Measurements from ENCODE around the gene CBX3. TPM values are rescaled to one million over a fixed set of nuclear protein-coding genes. Genes with fewer than 3 reads are reported as not detected.

CBX3 gene
- total and polyA plus RNA-seq, 4 donors: 26.9 to 53.3 (median 33.0) TPM

DNA sequence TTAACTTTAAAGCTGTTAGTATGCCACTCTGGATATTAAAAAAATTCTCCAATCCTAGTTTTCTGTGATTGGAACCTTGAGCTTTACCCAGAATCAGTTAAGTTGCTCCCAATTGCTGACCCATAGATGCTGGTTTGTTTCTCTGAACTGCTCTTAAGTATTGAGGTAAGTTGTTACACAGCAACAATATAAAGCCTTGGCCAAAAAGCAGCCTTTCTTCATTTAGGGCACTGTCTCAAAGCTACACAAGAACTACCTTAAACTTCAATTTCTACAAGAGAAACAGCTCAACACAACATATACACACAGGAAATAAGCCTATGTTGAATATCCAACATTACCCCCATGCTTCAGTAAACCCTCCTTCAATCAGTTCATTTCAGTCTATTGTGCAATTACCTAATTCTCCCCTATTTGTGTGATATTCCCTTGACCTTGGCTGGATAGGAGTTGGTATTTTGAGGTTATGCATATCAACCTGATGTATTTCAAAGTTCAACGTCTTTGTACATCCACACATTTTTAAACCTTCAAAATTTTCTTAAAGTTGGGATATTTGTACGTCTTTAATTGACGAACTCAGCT, 12.5 kb upstream of the CBX3 start:
- Histone ChIP-seq H3K36me3 (ENCODE audit: control insufficient read depth in 4 of 4, insufficient read depth in 3 of 4, low read depth in 1 of 4, low read length in 3 of 4) (peaks cover 7 to 60% (median 55%) of the 10 kb centered on the region in 4 donors), H3K4me1 (ENCODE audit: control insufficient read depth in 4 of 4, insufficient read depth in 4 of 4, low read length in 3 of 4) (peaks cover 6 to 31% (median 10%) of the 10 kb centered on the region in 4 donors), H3K9me3 (ENCODE audit: control insufficient read depth in 4 of 4, low read length in 3 of 4) (no peaks in the 10 kb centered on the region), H3K9ac (ENCODE audit: low read depth in 1 of 2, low read length in 2 of 2) (no peak overlapping the region), H3K27me3 (ENCODE audit: control insufficient read depth in 4 of 4, insufficient read depth in 4 of 4, low read length in 3 of 4) (no peaks in the 10 kb centered on the region), H3K27ac (ENCODE audit: low read depth in 1 of 2, low read length in 2 of 2) (no peak overlapping the region), H3K4me3 (ENCODE audit: low read depth in 1 of 3, low read length in 3 of 3) (no peak overlapping the region)
- TF ChIP-seq RXRA (IDR thresholded peaks at IDR 0.05): no peak
- TF ChIP-seq HNF4G (IDR thresholded peaks at IDR 0.05): no peak
- TF ChIP-seq FOXA2 (IDR thresholded peaks at IDR 0.05): no peak
- TF ChIP-seq, protein P1, sequence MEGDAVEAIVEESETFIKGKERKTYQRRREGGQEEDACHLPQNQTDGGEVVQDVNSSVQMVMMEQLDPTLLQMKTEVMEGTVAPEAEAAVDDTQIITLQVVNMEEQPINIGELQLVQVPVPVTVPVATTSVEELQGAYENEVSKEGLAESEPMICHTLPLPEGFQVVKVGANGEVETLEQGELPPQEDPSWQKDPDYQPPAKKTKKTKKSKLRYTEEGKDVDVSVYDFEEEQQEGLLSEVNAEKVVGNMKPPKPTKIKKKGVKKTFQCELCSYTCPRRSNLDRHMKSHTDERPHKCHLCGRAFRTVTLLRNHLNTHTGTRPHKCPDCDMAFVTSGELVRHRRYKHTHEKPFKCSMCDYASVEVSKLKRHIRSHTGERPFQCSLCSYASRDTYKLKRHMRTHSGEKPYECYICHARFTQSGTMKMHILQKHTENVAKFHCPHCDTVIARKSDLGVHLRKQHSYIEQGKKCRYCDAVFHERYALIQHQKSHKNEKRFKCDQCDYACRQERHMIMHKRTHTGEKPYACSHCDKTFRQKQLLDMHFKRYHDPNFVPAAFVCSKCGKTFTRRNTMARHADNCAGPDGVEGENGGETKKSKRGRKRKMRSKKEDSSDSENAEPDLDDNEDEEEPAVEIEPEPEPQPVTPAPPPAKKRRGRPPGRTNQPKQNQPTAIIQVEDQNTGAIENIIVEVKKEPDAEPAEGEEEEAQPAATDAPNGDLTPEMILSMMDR (IDR thresholded peaks at IDR 0.05; ENCODE audit: low read depth, low read length, missing input control): no peak
- no peak for TF ChIP-seq RAD21 (IDR thresholded peaks at IDR 0.05)
- TF ChIP-seq TAF1 (conservative IDR thresholded peaks at IDR 0.05): no peak
- TF ChIP-seq, protein P2, sequence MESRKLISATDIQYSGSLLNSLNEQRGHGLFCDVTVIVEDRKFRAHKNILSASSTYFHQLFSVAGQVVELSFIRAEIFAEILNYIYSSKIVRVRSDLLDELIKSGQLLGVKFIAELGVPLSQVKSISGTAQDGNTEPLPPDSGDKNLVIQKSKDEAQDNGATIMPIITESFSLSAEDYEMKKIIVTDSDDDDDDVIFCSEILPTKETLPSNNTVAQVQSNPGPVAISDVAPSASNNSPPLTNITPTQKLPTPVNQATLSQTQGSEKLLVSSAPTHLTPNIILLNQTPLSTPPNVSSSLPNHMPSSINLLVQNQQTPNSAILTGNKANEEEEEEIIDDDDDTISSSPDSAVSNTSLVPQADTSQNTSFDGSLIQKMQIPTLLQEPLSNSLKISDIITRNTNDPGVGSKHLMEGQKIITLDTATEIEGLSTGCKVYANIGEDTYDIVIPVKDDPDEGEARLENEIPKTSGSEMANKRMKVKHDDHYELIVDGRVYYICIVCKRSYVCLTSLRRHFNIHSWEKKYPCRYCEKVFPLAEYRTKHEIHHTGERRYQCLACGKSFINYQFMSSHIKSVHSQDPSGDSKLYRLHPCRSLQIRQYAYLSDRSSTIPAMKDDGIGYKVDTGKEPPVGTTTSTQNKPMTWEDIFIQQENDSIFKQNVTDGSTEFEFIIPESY (IDR thresholded peaks at IDR 0.05): no peak
- no peak for TF ChIP-seq SP1 (IDR thresholded peaks at IDR 0.05)
- TF ChIP-seq, protein P3, sequence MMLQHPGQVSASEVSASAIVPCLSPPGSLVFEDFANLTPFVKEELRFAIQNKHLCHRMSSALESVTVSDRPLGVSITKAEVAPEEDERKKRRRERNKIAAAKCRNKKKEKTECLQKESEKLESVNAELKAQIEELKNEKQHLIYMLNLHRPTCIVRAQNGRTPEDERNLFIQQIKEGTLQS (IDR thresholded peaks at IDR 0.05): no peak
- no peak for TF ChIP-seq GABPA (IDR thresholded peaks at IDR 0.05 in 1 of 2, conservative IDR thresholded peaks at IDR 0.05 in 1 of 2)
- TF ChIP-seq NR2F2 (IDR thresholded peaks at IDR 0.05): no peak
- no peak for DNase-seq (ENCODE audit: low spot score)
- WGBS: 95% methylated on average over 3 of the region's 3 CpGs

DNA sequence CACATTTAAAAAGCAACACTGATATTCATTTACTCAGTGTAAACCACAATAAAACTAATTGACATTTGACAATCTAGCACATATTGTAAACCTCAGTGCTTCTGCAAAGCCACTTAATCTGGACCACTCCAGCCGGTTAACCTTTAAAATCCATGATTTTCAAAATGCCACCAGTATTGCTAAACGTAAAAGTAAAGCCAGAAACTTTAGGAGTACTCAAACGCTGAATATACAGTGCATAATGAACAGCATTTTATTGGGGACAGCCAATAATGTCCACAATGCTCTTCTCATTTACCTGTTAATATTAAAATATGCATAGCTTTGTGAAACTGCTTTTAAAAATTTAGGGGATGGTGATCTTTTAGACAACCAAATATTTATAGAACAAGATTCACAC, 11.8 kb upstream of the CBX3 start:
- Histone ChIP-seq H3K36me3 (ENCODE audit: control insufficient read depth in 4 of 4, insufficient read depth in 3 of 4, low read depth in 1 of 4, low read length in 3 of 4) (peaks cover 9 to 65% (median 58%) of the 10 kb centered on the region in 4 donors), H3K9me3 (ENCODE audit: control insufficient read depth in 4 of 4, low read length in 3 of 4) (no peaks in the 10 kb centered on the region), H3K4me3 (ENCODE audit: low read depth in 1 of 3, low read length in 3 of 3) (no peak overlapping the region), H3K27me3 (ENCODE audit: control insufficient read depth in 4 of 4, insufficient read depth in 4 of 4, low read length in 3 of 4) (no peaks in the 10 kb centered on the region), H3K9ac (ENCODE audit: low read depth in 1 of 2, low read length in 2 of 2) (no peak overlapping the region), H3K4me1 (ENCODE audit: control insufficient read depth in 4 of 4, insufficient read depth in 4 of 4, low read length in 3 of 4) (peaks cover 9 to 36% (median 13%) of the 10 kb centered on the region in 4 donors), H3K27ac (ENCODE audit: low read depth in 1 of 2, low read length in 2 of 2) (no peak overlapping the region)
- no peak for DNase-seq (ENCODE audit: low spot score)
- 92% methylated on average over 3 of the region's 3 CpGs for WGBS
- TF ChIP-seq, protein P2 (IDR thresholded peaks at IDR 0.05): no peak
- no peak for TF ChIP-seq TAF1 (conservative IDR thresholded peaks at IDR 0.05)
- TF ChIP-seq, protein P3 (IDR thresholded peaks at IDR 0.05): no peak
